ENCODE results near the gene PDE7B.

DNA sequence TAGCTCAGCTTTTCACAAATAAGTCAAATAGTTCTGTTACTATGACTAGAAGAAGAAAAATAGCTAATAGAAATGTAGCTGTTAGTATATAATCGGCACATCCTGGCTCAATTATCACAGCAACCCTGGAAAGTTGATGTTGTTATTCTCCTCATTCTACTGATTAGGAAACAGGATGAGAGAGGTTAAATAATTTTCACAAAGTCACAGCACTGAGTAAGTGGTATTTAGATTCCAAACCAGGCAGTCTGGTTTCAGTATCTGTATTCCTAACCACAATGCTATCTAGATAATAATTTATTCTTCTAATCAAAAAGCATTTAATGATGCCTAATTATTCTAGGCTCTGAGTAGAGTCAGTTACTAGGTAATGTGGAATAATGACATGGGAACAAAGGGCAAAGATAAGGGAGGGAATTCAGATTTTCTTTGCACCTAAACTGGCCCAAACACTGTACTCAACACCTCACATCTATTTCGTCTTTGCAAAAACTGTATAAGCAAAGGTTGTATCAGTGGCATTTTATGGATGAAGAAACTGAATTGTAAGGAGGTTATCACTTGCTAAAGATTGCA lies 51.3 kb downstream of the PDE7B start:
- TF ChIP-seq POLR2A (IDR thresholded peaks at IDR 0.05) = no peak
- TF ChIP-seq, protein P1, sequence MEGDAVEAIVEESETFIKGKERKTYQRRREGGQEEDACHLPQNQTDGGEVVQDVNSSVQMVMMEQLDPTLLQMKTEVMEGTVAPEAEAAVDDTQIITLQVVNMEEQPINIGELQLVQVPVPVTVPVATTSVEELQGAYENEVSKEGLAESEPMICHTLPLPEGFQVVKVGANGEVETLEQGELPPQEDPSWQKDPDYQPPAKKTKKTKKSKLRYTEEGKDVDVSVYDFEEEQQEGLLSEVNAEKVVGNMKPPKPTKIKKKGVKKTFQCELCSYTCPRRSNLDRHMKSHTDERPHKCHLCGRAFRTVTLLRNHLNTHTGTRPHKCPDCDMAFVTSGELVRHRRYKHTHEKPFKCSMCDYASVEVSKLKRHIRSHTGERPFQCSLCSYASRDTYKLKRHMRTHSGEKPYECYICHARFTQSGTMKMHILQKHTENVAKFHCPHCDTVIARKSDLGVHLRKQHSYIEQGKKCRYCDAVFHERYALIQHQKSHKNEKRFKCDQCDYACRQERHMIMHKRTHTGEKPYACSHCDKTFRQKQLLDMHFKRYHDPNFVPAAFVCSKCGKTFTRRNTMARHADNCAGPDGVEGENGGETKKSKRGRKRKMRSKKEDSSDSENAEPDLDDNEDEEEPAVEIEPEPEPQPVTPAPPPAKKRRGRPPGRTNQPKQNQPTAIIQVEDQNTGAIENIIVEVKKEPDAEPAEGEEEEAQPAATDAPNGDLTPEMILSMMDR (IDR thresholded peaks at IDR 0.05) = no peak

All from uterus (tissue), 2 donors.